AG09309 (cell line): ENCODE data around the gene STX8.
"Not testable (repeated sequence)": the region's sequence is repeated elsewhere in the genome, so short reads cannot be mapped to it uniquely, and the experiment has no call there.

ENCODE experiments used
- DNase-seq: peaks from one replicate; pipeline ENCODE4 v3.0.0-alpha.2; 2010; ENCODE audit warnings: low read depth
- H3K4me3 ChIP-seq: 2 replicates; pipeline ENCODE4 v1.5.1; 2011; ENCODE audit warnings: mild to moderate bottlenecking, low read depth, low read length, moderate library complexity; ENCODE audit not compliant: control insufficient read depth
- CTCF ChIP-seq: IDR thresholded peaks from 2 replicates; pipeline ENCODE4 v1.5.1; 2011; ENCODE audit warnings: mild to moderate bottlenecking, low read depth, low read length, inconsistent platforms; ENCODE audit not compliant: insufficient read depth, control insufficient read depth; ENCODE audit errors: missing control alignments

The STX8 gene

GRCh38 chr17:9456330-9456729 lies 119.3 kb downstream of the STX8 start:
- no peak for DNase-seq
- no peak overlapping the region for H3K4me3 ChIP-seq
- no peak for TF ChIP-seq CTCF

DNA sequence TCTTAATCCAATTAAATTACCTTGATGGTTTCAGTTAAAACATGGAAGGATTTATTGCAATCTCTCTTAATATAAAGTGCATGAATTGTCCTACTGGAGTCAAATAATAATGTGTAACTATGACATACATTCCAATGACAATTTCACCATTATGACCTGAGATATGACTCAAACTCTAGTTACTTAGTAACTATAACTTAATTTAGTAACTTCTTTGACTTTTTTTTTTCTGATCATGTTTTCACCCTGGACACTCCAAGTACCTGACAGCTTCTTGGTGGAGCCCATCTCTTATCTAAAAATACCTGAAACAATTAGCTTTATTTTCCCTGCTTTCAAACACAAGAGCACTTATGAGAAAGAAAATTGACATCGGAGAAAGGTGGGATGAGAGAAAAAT lies 123.7 kb downstream of the STX8 start:
- no peak for DNase-seq
- TF ChIP-seq CTCF = no peak
- H3K4me3 ChIP-seq = no peak overlapping the region

DNA sequence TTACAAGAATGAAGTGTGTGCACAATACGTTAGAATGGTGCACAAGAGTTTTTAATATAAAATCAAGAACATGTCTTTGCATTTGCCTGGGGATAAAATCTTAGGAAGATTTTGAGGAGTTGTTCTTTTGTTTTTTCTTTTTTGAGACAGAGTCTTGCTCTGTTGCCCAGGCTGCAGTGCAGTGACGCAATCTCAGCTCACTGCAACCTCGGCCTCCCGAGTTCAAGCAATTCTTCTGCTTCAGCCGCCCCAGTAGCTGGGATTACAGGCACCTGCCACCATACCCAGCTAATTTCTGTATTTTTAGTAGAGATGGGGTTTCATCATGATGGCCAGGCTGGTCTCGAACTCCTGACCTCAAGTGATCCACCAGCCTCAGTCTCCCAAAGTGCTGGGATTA lies 128.3 kb downstream of the STX8 start:
- DNase-seq, H3K4me3 ChIP-seq: not testable (repeated sequence)

DNA sequence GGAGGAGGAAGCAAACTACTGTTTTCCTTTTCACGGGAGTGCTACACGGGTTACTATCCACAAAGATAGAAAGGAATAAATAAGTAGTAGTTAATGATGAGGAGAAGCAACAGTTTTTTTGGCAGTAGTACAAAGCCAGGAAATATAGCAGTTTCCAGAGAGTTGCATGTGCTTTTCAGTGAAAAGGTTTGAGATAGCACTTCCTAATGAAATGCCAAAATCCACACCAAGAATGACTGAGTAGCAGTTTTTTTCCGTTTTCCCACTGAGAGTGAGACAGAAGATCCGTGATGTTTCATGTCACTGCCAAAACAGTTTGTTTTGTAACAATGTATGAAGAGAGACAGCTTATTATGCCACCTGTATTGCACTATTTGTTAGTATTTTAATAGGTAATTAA lies 129.1 kb downstream of the STX8 start:
- DNase-seq = no peak
- no peak for TF ChIP-seq CTCF

DNA sequence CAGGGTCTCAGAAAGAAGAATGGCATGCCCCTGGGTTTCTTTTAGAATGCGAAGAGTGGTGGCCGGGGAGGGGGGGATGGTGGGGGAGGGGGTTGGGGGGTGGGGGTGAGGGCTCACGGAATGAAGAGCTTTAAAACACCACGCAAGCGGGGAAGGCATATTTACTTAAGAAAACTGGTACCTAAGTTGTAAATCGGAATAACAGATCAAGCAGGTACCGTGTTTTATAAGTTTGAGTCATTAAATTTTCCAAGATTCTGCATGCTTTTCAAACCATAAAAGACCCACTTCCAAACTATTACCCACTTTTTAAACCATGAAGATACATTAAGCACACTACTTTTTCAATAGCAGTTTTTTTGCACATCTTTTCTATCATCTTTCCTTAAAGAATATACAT lies 130.2 kb downstream of the STX8 start:
- TF ChIP-seq CTCF = no peak
- H3K4me3 ChIP-seq = no peak overlapping the region
- no peak for DNase-seq

More for the DNA sequence above, 129.1 kb downstream of the STX8 start:
- H3K4me3 ChIP-seq = no peak overlapping the region

DNA sequence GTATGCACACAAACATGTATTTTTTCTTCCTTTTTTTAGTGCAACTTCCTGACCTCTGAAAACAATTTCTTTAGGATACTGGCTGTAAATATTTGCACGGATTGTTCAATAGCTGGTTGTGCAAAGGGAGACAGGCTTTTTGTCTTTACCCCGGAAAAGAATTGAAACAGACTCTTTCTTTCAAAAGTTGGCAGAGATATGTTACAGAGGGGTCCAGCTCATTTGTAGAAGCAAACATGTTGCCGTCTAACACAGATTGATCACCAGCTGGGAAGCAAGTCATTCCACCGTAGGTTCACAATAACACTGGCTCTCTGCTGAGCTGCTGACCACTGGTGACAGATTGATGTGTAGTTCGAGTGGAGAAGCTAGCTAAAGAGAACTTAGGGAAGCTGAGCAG lies 130.9 kb downstream of the STX8 start:
- DNase-seq = no peak
- no peak overlapping the region for H3K4me3 ChIP-seq
- no peak for TF ChIP-seq CTCF

DNA sequence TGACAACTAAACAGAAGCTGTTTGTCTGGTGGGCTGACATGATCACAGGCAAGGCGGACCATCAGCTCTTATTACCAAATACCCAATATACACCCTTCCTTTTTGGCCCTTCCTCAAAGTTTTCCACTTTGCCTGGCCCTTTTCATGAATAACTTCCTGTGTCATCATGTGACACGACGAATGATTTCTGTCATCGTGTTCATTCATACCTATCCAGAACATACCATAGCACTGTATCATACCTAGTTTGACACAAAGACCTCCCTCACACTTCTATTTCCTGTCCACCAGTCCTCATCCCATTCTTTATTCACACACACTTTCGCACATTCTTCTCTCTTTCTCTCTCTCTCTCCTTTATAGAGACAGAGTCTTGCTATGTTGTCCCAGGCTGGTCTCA lies 131.8 kb downstream of the STX8 start:
- H3K4me3 ChIP-seq = no peak overlapping the region
- DNase-seq = no peak
- no peak for TF ChIP-seq CTCF
